HG02678 (cell line): Measurements from ENCODE around the gene NTN3.
"Not testable (repeated sequence)": the region's sequence is repeated elsewhere in the genome, so short reads cannot be mapped to it uniquely, and the experiment has no call there.

Experiments
- ATAC-seq: cut with Tn5 transposase; IDR thresholded peaks from one replicate; pipeline ENCODE4 v1.9.1; 2021; ENCODE audit warnings: mild to moderate bottlenecking, moderate library complexity; ENCODE audit not compliant: unreplicated experiment

Gene NTN3

GRCh38 chr16:2471016-2471652, at the start of gene NTN3:
Gene NTN3 (plus strand): TSS chr16:2471297. CDS start chr16:2471702, 405 bp downstream.
- ATAC-seq: no peak

- ATAC-seq: no peak
These were observed 48.8 kb upstream of the NTN3 start for GRCh38 chr16:2422123-2422867.

DNA sequence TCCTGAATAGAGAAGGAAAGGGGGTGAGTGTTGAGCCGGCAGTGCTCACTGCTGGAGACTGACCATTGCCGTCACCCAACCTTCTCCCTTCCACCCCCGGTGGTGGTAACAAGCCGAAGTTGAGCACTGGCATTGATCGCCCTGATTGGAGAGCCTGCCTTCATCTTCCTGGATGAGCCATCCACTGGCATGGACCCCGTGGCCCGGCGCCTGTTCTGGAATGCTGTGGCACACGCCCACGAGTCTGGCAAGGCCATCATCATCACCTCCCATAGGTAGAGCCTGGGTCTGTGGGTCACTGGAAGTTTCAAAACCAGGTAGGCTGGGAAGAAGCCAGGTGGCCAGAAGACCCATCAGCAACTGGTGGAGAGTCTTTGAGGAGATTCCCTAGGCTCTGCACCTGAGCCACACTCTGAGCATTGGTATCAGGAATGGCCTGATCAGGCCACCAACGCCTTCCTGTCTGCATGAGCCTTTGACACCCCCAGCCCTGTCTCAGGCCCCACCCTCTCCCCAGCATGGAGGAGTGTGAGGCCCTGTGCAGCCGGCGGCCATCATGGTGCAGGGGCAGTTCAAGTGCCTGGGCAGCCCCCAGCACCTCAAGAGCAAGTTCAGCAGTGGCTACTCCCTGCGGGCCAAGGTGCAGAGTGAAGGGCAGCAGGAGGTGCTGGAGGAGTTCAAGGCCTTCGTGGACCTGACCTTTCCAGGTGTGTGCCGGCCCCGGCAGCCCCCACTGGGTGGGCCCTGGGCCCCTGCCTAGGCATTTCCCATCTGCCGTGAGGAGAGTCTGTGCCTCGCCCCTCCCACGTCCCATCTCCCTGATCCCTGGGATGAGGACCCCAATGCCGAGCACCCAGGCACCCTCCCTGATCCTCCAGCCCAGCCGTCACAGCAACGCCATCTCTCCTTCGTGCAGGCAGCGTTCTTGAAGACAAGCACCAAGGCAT, 46.8 kb upstream of the NTN3 start:
- no peak for ATAC-seq

GRCh38 chr16:2425008-2425518, 46.0 kb upstream of the NTN3 start:
- ATAC-seq: no peak

GRCh38 chr16:2425825-2426430, 45.2 kb upstream of the NTN3 start:
- no peak for ATAC-seq

GRCh38 chr16:2426941-2427361, 44.1 kb upstream of the NTN3 start:
- no peak for ATAC-seq

DNA sequence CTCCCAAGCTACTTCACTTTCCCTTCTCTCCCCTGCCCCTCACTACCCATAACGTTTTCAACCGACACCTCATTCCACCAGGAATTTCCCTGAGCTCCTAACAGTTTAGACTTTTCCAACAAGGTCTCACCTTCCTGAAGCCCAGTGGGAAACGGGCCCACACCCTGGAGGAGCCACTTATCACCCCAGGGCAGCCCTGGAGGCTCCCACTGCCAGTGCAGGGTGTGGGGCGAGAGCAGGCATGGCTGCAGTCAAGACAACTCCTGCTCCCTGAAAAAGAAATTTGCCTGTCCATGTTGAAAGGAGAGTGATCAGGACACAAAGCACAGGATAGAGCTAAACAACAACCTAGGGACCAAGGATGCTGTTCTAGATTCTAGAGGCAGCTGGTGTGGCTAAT, 43.6 kb upstream of the NTN3 start:
- no peak for ATAC-seq

- ATAC-seq: no peak
These were observed 42.9 kb upstream of the NTN3 start for GRCh38 chr16:2428051-2428783.

DNA sequence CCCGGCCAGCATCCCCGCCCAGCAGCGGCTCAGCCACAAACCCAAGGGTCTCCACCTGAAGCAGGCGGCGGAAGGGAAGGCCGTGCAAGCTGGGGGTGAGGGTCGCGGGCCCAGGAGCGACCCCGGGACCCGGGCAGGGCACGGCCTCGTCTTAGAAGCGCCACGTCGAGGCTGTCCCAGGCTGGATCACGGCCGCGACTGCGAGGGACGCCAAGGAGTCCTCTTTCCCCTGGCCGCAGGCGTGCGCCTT, 42.4 kb upstream of the NTN3 start:
- no peak for ATAC-seq

DNA sequence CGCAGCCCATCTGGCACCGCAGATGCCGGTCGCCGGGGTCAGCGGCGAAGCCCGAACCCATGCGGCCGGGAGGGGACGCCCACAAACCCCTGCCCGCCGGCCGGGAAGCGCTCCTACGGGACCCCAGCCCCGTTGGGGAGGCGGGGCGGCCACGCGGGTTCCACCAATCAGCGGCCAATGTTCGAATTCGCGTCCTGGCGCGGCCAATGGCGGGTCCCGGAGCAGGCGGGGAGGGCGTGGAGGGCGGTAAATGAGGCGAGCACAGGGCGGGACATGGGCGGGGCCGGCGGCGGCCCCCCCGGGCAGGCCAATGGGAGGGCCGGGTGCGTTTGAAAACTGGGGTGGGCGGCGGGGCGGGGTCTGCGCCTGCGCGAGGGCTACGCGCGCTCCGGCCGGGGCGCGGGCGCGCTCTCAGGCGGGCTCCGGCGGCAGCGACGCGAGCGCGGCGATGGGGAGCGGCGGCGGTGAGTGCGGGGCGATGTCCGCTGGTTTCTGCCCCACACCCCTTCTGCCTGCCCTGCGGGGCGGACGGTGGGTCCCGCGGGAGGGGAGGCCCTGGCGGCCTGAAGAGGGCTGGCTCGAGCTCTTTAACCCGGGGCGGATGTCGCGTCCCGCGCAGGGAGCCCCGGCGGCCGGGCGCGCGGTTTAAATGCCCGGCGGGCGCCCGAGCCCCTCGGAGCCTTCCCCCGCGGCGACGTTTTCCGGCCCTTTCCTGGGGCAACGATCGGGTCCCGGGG, 41.9 kb upstream of the NTN3 start, which contains the start of gene CCNF:
Gene CCNF, plus strand, starts transcription at position 414 of the 737 bp plus-strand sequence. Its CDS starts 35 bp downstream, at position 449.
- ATAC-seq: peak; percentile 87

- ATAC-seq: peak; percentile 2
These were observed 41.1 kb upstream of the NTN3 start for GRCh38 chr16:2429771-2430663.

GRCh38 chr16:2432286-2432685, 38.8 kb upstream of the NTN3 start:
- ATAC-seq: no peak

- no peak for ATAC-seq
These were observed 38.1 kb upstream of the NTN3 start for GRCh38 chr16:2432801-2433505.

- ATAC-seq: not testable (repeated sequence)
These were observed 35.9 kb upstream of the NTN3 start for GRCh38 chr16:2435236-2435635.

DNA sequence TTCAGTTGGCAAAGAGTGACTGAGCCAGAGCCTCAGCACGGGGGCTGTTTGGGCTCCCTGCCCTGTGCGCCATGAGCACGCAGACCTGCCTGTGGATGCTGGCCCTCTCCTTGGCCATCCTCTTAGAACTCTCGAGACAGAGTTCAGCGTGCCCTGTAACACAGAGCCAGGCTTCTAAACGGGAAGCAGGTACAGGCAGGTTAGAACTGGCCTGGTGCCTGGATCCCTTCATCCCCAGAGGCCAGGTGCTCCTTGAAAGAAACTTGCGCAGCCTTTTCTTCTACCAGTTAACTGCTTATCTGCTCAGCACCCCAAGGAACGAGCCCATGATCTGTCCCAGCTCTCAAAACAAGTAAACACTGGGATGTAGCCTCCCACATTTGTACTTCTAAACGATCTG, 35.0 kb upstream of the NTN3 start:
- no peak for ATAC-seq

DNA sequence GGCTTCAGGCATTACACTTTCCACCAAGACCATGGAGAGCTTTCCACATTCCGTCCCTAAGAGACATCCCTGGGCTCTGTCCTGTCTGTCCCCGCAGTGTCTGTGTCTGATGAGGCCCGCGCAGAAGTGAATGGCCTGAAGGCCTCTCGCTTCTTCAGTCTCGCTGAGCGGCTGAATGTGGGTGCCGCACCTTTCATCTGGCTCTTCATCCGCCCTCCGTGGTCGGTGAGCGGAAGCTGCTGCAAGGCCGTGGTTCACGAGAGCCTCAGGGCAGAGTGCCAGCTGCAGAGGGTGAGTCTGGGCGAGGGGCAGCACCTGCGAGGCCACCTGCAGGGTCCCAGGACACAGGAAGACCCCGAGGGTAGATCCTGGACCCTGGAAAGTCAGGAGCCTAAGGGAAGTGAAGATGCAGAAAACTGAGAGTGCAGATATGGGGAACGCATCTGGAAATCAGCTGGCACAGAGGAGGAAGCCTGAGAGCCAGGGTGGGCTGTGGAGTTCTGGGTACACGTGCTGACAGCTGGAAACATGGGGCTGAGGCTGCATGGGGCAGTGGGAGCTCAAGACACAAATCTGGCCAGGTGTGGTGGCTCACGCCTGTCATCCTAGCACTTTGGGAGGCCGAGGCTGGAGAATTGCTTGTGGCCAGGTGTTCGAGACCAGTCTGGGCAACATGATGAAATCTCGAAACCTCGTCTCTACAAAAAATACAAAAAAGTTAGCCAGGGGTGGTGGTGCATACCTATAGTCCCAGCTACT, 33.9 kb upstream of the NTN3 start:
- no peak for ATAC-seq

DNA sequence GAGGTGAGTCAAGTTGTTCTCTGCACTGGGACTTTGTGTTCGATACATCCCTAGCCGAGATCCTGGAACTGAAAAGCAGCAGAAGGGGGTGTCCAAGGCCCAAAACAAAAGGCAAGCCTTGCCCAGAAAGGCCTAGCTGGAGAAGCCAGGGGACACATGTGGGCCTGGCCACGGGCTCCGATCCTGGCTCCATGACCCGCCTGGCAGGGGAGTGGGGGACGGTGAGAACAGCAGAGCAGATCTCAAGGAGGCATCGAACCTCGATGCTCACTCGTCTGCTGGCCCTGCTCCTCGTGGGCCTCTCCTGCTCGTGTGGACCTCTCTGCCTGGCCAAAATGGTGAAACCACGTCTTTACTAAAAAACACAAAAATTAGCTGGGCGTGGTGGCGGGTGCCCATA, 33.0 kb upstream of the NTN3 start:
- no peak for ATAC-seq
